Esophagus (tissue), 2 donors: ENCODE data around the gene UBE2V1. TPM values are rescaled to one million over a fixed set of nuclear protein-coding genes. Genes with fewer than 3 reads are reported as not detected.

Source experiments
- H3K27ac ChIP-seq, 2 donors: one replicate each; pipeline ENCODE4 v1.5.1; 2013; ENCODE audit warnings: low read depth in 2 of 2, mild to moderate bottlenecking in 2 of 2, inconsistent platforms in 1 of 2, low read length in 1 of 2, moderate library complexity in 1 of 2
- H3K27me3 ChIP-seq, 2 donors: one replicate each; pipeline ENCODE4 v1.6.1; 2013; ENCODE audit warnings: low read length in 2 of 2, control low read depth in 1 of 2, mild to moderate bottlenecking in 1 of 2; ENCODE audit not compliant: insufficient read depth in 2 of 2, control insufficient read depth in 1 of 2
- H3K36me3 ChIP-seq, 2 donors: one replicate each; pipeline ENCODE4 v1.6.1; 2013; ENCODE audit warnings: low read length in 1 of 2; ENCODE audit not compliant: control insufficient read depth in 2 of 2, insufficient read depth in 2 of 2
- H3K4me1 ChIP-seq, 2 donors: one replicate each; pipeline ENCODE4 v1.6.1; 2013; ENCODE audit warnings: low read length in 1 of 2; ENCODE audit not compliant: control insufficient read depth in 2 of 2, insufficient read depth in 2 of 2
- H3K4me3 ChIP-seq, 2 donors: one replicate each; pipeline ENCODE4 v1.5.1; 2013; ENCODE audit warnings: low read length in 2 of 2, mild to moderate bottlenecking in 2 of 2, low read depth in 1 of 2, moderate library complexity in 1 of 2
- H3K9me3 ChIP-seq, 2 donors: one replicate each; pipeline ENCODE4 v1.6.1; 2013; ENCODE audit warnings: mild to moderate bottlenecking in 2 of 2, low read depth in 1 of 2, low read length in 1 of 2, moderate library complexity in 1 of 2; ENCODE audit not compliant: control insufficient read depth in 2 of 2, insufficient read depth in 1 of 2
- WGBS, 2 donors: extraction: QIAGEN DNeasy Blood & Tissue Kit; methylation state at CpG; one replicate each; pipeline ENCODE4 v1.1.7; 2013; 5-methylcytosine and 5-hydroxymethylcytosine counted together
- polyA plus RNA-seq, 2 donors: library from polyadenylated mRNA; stranded (reverse); fragments of 200-250 nt; gene quantifications; one replicate each; pipeline ENCODE4 v1.2.3, GENCODE V29; 2013
- donor health status: healthy with polysubstance abuse.
- donor health status: Bipolar disorder and iron deficiency.

Gene UBE2V1
- polyA plus RNA-seq, 2 donors, result 57.4 to 73.1 TPM

DNA sequence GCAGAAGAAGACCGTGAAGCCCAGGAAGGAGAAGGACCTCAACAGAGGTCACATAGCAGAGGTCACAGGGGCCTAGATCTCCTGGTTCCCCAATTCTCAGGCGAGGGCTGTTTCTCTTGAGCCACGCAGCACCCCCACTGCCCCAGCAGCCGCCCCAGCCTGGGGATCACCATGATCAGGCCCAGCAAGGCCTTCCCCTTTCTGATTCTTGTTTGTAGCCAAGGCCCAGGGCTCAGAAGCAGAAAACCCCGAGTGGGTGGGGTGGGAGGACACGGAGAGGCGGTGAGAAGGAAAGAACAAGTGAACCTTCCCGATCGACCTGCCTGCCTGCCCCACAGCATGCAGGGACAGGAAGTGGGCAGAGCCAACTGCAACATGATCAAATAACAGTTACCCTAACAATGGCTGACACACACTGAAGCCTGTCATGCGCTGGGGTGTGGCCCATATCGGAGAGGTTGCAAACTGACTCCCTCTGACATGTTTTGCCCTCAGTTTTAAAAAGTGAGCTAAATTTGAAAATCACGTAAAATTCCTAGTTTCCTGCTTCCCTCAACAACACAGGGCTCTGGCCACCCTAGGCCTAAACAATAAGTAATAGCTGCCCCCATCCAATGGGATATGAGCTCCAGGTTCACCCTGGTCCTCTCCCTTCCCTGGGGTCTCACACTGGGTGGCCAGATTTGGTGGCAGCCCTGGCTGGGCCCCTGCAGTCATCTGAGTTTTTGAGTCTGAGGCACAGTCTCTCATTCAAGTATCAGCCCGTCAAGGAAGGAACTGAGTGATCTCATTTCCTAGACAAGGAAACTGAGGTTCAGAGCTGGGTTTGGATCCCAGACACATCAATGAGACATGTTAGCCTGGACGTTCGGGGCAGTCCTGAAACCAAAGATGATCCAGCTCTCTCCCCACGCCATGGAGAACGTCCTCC is 34.0 kb upstream of the UBE2V1 start:
- H3K9me3 ChIP-seq, result no peaks in the 10 kb centered on the region
- peaks cover 15 to 55% of the 10 kb centered on the region in 2 donors for H3K4me1 ChIP-seq
- peak overlapping the region; percentile 15 to 20 for H3K4me3 ChIP-seq
- 24 to 39% methylated on average over 17 of the region's 17 CpGs for WGBS, 2 donors
- H3K36me3 ChIP-seq, result peaks cover 11 to 18% of the 10 kb centered on the region in 2 donors
- H3K27me3 ChIP-seq, result no peaks in the 10 kb centered on the region
- H3K27ac ChIP-seq, result peak overlapping the region; percentile 98 to 100

GRCh38 chr20:50146214-50146613 is 33.3 kb upstream of the UBE2V1 start:
- Histone ChIP-seq H3K27me3 (no peaks in the 10 kb centered on the region), H3K9me3 (no peaks in the 10 kb centered on the region), H3K4me3 (peak overlapping the region; percentile 15 to 20), H3K4me1 (peaks cover 14 to 54% of the 10 kb centered on the region in 2 donors), H3K27ac (peak overlapping the region; percentile 98 to 100), H3K36me3 (peaks cover 11 to 21% of the 10 kb centered on the region in 2 donors)
- 71 to 72% methylated on average over 6 of the region's 6 CpGs for WGBS, 2 donors

DNA sequence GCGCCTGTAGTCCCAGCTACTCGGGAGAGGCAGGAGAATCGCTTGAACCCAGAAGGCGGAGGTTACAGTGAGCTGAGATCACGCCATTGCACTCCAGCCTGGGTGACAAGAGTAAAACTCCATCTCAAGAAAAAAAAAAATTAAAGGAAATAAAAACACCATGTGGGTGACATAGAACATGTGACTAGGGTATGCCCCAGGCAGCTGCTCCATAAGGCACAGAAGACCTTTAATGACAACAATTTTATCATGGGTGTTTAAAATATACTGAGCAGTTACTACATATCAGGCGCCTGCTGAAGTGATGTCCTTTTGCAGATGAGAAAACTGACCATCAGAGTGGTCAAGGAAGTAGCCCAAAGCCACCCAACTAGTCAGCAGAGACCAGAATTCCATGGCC is 32.6 kb upstream of the UBE2V1 start:
- Histone ChIP-seq H3K9me3 (no peaks in the 10 kb centered on the region), H3K27ac (peak overlapping the region; percentile 98 to 100), H3K4me3 (no peak overlapping the region), H3K4me1 (peaks cover 15 to 57% of the 10 kb centered on the region in 2 donors), H3K27me3 (no peaks in the 10 kb centered on the region), H3K36me3 (peaks cover 11 to 22% of the 10 kb centered on the region in 2 donors)
- 77 to 91% methylated on average over 6 of the region's 6 CpGs for WGBS, 2 donors

DNA sequence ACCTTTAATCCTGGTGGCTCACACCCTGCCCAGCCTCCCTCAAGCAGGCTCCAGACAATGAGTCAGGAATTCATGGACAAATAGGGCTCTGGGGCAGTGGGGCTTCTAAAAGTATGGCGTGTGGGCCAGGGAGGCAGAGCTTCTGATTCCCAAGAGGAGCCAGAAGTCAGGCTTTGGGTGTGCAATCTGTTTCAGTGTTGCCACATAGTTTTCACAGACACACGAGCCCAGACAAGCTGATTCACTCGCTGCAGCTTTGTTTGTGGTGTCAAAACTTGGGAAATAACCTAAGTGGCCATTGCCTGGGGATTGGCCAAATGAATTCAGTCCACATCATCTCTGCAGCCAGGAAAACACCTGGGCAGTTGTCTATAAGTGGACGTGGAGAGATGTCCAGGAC is 31.4 kb upstream of the UBE2V1 start:
- Histone ChIP-seq H3K4me1 (peaks cover 10 to 48% of the 10 kb centered on the region in 2 donors), H3K27me3 (no peaks in the 10 kb centered on the region), H3K4me3 (no peak overlapping the region), H3K27ac (peak overlapping the region; percentile 75 to 93), H3K36me3 (peaks cover 10 to 29% of the 10 kb centered on the region in 2 donors), H3K9me3 (no peaks in the 10 kb centered on the region)
- 25 to 53% methylated on average over 4 of the region's 4 CpGs for WGBS, 2 donors

DNA sequence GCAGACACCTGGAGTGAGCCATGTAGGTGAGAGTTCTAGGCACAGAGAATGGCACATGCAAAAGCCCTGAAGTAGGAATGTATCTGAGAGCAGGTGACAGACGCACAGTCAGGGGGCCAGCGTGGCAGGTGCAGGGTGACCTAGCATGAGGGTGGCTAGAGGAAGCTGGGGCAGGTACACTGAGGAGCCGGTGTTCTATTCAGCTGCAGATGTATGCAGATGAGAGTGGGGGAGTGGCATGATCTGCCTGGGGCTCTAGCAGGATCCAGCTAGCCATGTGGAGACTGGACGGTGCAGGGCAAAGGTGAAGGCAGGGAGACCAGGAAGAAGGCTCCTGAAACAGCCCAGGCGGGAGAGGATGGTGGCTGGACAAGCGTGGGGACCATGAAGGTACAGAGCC is 29.9 kb upstream of the UBE2V1 start:
- Histone ChIP-seq H3K27ac (peak overlapping the region; percentile 31 to 58), H3K27me3 (no peaks in the 10 kb centered on the region), H3K9me3 (no peaks in the 10 kb centered on the region), H3K36me3 (peaks cover 4 to 20% of the 10 kb centered on the region in 2 donors), H3K4me3 (no peak overlapping the region), H3K4me1 (peaks cover 6 to 49% of the 10 kb centered on the region in 2 donors)
- 72 to 73% methylated on average over 6 of the region's 6 CpGs for WGBS, 2 donors

GRCh38 chr20:50141811-50142561 is 29.0 kb upstream of the UBE2V1 start:
- peak overlapping the region; percentile 49 to 87 for H3K27ac ChIP-seq
- peaks cover 6 to 43% of the 10 kb centered on the region in 2 donors for H3K4me1 ChIP-seq
- no peaks in the 10 kb centered on the region for H3K9me3 ChIP-seq
- 69 to 79% methylated on average over 12 of the region's 12 CpGs for WGBS, 2 donors
- no peak overlapping the region for H3K4me3 ChIP-seq
- H3K27me3 ChIP-seq, result no peaks in the 10 kb centered on the region
- H3K36me3 ChIP-seq, result peaks cover 4 to 20% of the 10 kb centered on the region in 2 donors

DNA sequence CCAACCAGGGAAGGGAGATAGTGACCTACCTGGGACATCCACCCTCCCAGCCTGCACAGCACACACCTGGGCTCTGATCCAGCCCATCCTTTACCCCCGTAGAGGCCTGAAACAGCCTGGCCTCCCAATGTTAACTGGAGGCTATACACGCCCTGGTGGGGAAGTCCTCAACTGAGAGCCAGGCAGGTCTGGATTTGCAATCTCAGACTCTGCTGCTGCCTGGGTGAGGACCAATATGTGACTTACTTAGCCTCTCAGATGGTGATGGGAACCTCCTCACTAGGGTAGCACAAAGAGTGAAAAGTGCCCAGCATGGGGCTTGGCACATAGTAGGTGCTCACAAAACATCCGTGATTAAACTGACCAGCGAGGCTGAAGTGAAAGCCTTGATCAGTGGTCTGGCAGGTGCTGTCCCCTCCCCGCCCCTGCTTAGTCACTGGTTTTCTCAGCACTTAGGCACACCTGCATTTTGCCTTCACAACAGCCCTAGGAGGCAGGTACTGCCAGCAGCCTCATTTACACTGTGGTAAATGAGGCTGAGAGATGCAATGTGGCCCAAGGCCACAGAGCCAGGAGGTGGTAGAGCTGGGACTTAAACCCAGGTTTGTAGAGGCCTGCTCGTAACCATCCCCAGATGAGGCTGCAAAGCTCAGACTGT is 28.2 kb upstream of the UBE2V1 start:
- Histone ChIP-seq H3K9me3 (no peaks in the 10 kb centered on the region), H3K4me3 (no peak overlapping the region), H3K27me3 (no peaks in the 10 kb centered on the region), H3K27ac (peak overlapping the region; percentile 50 to 87), H3K36me3 (peaks cover 4 to 20% of the 10 kb centered on the region in 2 donors), H3K4me1 (peaks cover 6 to 36% of the 10 kb centered on the region in 2 donors)
- 49 to 71% methylated on average over 6 of the region's 6 CpGs for WGBS, 2 donors

DNA sequence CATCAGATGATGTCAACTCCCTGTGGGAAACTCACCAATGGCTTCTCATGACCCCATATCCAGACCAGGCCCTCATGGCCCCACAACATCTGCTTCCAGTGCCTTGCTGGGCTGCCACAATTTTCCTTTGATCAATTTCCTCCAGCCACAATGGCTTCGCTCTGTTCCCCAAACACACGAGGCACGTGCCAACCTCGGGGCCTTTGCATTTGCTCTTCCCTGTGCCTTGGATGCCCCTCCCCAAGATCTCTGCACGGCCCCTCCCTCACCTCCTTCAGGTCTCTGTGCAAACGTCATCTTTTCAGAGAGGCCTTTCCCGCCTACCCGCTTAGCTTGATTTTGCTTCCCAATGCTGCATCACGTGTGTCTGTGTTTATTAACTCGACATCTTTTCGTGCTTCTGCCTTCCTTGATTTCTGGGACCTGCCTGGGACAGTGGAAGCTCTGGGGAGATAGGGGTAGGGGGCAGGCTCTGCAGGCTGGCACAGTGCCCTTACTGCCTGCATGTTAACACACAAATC is 27.4 kb upstream of the UBE2V1 start:
- Histone ChIP-seq H3K27ac (peak overlapping the region; percentile 50 to 87), H3K27me3 (no peaks in the 10 kb centered on the region), H3K36me3 (peaks cover 4 to 20% of the 10 kb centered on the region in 2 donors), H3K4me3 (no peak overlapping the region), H3K4me1 (peaks cover 6 to 33% of the 10 kb centered on the region in 2 donors), H3K9me3 (no peaks in the 10 kb centered on the region)
- 55 to 65% methylated on average over 11 of the region's 11 CpGs for WGBS, 2 donors
